GM18502 (cell line): ENCODE measurements around the gene CA5A.

ENCODE experiments used
- ATAC-seq: cut with Tn5 transposase; IDR thresholded peaks from one replicate; pipeline ENCODE4 v1.9.1; 2021; ENCODE audit warnings: mild to moderate bottlenecking; ENCODE audit not compliant: unreplicated experiment, poor library complexity

CA5A gene

GRCh38 chr16:87842209-87842869 is 94.0 kb downstream of the CA5A start:
- no peak for ATAC-seq

- no peak for ATAC-seq
Measured at GRCh38 chr16:87841340-87842208, 94.8 kb downstream of the CA5A start.

DNA sequence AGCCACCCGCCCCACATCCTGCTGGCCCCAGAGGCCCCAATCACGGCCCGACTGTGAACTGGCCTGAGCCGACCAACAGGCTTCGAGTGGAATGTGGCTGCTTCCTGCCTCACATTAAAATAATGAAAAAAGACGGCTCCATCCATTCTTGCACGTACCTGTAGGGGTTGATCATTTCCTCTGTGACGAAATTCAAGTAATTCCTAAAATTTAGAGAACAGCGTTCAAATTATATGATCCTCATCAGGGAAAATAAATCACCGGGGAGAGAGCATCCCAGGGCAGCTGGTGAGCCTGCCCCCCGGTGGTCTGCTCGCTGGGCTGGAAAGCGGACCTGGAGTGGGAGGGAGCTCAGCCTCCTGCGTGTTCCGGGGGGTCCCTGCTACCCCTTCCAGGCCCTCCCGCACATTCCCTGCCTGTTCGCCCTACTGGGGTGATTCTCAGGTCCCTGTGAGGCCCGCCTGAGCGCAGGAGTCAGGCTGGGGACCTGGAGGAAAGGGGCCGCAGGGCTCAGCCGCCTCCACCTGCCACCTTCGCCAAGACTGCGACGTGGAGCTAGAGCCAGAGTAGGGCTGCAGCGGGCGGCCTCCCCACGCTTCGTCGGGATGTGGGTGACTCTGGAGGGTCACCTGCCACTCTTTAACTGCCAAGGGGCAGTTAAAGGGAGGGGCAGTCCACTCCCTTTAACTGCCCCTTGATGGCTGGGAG is 95.9 kb downstream of the CA5A start:
- no peak for ATAC-seq

GRCh38 chr16:87839542-87840270 is 96.6 kb downstream of the CA5A start:
- no peak for ATAC-seq

DNA sequence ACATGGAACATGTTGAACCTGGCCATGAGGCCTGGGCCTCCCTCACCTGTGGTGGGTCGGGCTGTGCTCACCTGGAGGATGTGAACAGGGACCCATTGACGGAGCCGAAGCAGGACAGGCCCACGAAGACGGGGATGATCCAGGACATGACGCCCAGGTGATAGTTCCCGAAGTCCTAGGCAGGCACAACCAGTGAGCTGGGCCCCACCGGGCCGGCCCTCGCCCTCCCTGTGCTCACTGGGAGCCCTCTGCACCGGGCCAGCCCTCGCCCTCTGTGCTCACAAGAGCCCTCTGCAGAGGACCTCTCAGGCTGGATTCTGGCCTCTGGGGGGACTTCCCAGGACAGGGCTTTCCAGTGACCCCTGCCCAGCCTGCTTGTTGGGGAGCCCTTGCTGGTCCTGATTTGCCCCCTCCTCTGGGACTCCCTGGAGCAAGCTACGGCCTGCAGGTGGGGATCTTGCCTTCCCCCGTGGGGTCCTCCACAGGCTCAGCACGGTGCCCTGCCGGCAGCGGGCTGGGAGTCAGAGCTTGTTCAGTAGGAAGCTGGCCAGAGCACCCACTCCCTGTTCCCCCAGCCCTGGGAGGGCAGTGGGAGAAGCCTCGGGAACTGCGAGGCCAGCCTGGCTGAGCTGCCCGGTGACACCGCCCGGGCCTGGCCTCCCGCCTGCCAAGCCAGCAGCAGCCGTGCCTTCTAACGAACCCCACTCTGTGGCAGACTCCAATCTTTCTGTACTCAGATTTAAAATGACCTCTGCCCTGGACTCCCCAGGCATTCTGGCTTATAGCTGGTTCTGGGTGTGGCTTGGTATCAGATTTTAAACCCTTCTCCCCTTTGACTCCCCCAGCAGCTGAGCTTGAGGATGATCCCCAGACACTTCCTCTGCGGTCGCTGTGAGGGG is 97.4 kb downstream of the CA5A start:
- ATAC-seq: no peak
